CD4-positive, alpha-beta T cell treated with Interleukin-2 at 100 ng/mL for 4 hours (primary cell): ENCODE results near the gene FRG2B.
"Not testable (repeated sequence)": the region's sequence is repeated elsewhere in the genome, so short reads cannot be mapped to it uniquely, and the experiment has no call there.

Source experiments
- DNase-seq: peaks from one replicate; pipeline ENCODE4 v3.0.0-alpha.2; 2020; ENCODE audit warnings: low spot score

Gene FRG2B

GRCh38 chr10:133626695-133627094, at the start of gene FRG2B:
TSS of gene FRG2B (minus strand) at chr10:133626795. CDS start at chr10:133626742, 53 bp downstream.
- DNase-seq = not testable (repeated sequence)

DNA sequence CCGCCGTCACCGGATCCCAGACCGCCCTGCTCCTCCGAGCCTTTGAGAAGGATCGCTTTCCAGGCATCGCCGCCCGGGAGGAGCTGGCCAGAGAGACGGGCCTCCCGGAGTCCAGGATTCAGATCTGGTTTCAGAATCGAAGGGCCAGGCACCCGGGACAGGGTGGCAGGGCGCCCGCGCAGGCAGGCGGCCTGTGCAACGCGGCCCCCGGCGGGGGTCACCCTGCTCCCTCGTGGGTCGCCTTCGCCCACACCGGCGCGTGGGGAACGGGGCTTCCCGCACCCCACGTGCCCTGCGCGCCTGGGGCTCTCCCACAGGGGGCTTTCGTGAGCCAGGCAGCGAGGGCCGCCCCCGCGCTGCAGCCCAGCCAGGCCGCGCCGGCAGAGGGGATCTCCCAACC, 40.9 kb upstream of the FRG2B start:
- DNase-seq = not testable (repeated sequence)

GRCh38 chr10:133663544-133664160, 37.1 kb upstream of the FRG2B start:
- not testable (repeated sequence) for DNase-seq

DNA sequence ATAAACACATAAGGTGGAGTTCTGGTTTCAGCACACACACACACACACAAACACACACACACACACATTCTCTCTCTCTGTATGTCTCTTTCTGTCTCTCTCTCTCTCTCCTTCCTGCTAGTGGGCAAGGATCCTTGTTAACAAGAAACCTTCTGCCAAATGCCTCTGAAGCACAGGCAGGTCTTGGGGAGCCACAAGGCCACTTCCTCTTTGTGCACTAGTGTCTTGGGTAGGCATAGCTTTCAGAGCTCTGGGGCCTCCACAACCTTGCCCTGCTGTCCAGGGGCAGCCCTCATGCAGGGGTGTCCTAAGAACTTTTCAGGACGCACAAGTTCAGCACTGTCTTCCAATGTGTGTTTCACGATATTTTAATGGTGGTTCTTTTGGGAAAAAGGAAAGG, 34.5 kb upstream of the FRG2B start:
- not testable (repeated sequence) for DNase-seq

- not testable (repeated sequence) for DNase-seq
Observed at GRCh38 chr10:133660516-133660915, 33.9 kb upstream of the FRG2B start.

DNA sequence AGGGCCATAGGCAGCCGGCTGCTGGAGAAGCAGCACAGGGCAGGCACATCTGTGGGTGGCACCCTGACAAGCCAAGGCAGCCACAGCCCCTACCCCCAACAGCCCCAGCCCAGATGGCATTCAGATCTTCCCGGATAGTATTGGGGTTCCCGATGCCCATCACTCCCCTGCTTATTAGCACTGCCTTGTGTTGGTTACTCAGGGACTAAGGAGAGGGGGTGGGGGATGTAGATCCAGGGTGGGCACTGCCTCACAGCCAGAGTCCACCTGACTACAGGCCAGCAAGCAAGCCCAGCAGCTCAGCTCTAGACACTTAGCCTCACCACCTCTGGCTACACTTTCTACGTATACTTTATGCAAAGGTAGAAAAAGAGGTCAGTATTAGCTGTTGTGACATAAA, 30.7 kb upstream of the FRG2B start:
- not testable (repeated sequence) for DNase-seq

DNA sequence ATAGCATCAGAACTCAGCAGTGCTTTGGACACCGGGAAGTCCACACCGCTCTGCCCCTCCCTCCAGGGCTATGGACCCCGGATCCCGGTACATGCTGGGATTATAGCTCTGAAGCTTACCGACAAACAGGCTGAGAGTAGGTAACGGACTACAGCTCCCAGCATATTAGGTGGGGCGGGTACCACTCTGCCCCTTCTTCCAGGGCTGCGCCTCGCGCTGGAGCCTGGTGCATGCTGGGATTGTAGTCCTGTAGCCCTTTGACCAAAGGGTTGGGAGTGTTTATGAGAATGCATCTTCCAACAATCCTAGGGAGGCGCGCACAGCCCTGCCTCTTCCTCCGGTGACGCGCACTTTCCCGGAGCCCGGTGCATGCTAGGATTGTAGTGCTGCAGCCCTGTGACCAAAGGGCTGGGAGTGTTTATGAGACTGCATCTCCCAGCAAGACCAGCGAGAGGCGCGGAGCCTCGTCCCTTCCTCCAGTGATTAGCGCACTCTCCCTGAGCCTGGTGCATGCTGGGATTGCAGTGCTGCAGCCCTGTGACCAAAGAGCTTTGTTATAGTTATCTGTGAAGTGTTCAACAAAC, 22.4 kb upstream of the FRG2B start:
- DNase-seq = not testable (repeated sequence)

DNA sequence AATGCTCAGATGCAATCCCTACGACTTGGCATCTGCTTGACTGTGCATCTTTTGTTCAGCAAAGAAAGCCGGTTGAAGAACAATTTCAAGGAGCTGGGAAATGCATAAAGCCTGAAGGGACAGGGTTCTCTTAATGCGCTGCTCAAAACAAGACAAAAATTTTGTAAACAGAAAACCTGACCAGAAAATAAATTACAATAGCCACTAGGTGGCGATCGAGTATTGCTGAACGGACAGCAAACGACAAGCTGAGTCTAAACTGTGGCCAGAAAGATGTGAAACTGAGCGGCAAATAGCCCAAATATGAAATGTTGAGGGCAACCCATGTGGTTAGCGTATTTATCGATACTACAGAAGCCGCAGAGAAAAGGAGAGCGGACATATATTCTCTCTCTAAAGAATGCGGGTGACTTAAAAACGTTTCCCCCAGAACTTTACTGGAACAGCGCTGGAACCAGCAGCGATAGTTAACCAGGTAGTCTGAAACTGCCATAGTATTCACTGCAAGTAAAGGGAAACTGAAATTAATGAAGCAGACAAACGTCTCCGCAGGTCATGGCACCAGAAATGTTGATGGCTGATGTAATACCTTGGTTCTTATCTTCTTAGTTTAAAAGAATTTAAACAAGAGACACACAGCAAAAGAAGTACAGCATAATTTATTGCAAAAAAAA, 20.6 kb upstream of the FRG2B start:
- peak; percentile 8 for DNase-seq

GRCh38 chr10:133637846-133638235, 11.2 kb upstream of the FRG2B start:
- DNase-seq = not testable (repeated sequence)

DNA sequence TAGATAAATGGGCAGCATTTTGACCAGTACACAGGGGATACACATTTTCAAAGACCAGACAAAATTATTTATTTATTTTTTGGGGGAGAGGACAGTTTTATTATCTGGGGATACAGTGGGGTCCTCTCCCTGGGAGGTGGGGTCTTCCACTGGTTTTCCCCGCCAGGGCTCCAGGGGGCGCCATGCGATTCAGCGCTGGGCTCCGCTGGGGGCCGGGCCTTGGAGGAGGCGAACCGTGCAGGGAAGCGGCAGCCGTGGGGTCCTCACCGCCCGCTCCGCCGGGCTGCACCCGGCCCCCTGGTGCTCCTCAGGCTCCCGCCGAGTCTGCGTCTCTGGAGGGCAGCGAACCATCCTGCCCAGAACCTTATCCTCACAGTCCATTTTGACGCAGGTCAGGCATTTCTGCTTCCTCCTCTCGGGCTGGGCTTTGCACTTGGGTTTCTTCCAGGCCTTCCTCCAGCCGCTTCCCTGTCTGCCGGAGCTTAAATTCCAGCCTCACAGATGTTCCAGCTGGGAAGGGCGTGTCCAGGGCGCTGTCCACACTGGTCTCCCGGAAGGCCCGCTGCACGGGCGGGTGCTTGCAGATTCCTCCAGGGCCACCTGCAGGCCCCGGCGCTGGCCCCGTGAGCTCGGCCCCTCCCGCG, 10.7 kb upstream of the FRG2B start:
- not testable (repeated sequence) for DNase-seq

- not testable (repeated sequence) for DNase-seq
Observed at GRCh38 chr10:133630723-133631249, 4.2 kb upstream of the FRG2B start.

DNA sequence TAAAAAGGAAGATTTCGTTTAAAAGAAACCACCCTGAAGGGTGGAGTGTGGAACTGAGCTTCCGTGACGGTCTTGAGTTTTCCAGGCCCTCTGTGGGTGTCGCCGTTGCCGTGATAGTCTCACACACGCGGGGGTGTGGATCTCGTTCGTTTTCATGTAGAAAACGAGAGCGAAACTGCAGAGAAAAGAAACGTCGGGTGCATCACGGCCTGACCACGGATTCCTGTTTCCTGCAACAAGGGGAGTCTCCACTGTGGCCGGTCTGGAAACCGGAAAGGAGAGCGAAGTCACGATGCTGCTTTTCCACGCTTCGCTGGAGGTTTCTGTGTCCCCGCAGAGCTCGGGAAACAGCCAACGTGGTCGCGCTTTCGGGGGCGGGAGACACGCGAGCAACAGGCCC, 4.1 kb downstream of the FRG2B start:
- not testable (repeated sequence) for DNase-seq

DNA sequence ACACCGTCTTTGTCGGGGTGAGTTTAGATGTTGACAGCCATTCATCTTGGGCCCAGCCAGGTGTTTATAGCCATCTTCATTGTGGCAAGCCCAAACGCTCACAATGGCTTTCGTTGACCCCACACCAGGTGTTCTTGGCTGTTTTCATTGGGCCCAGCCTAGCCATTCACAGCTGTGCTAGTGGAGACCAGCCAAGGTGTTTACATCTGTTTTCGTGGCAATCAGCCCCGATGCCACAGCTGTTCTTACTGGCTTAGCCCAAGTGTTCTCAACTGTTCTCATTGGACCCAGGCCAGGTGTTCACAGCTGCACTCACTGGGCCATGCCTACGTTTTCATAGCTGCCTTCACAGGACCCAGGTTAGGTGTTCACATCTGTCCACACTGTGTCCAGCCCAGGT, 7.7 kb downstream of the FRG2B start:
- no peak for DNase-seq

DNA sequence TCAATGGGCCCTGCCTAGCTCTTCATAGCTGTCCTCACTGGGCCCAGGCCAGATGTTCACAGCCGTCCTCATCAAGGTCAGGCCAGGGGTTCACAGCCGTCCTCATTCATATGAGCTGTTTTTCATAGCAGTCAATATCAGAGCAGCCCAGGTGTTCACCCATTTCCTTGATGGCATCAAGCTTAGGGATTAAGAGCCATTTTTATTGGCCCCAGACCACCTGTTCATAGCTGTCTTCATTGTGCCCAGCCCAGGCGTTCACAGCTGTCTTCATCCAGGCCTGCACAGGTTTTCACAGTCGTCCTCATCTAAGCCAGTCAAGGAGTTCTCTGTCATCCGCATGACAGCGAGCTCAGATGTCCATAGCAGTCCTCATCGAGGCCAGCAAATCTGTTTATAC, 9.4 kb downstream of the FRG2B start:
- DNase-seq = no peak

- no peak for DNase-seq
Observed at GRCh38 chr10:133616371-133617130, 10.0 kb downstream of the FRG2B start.

DNA sequence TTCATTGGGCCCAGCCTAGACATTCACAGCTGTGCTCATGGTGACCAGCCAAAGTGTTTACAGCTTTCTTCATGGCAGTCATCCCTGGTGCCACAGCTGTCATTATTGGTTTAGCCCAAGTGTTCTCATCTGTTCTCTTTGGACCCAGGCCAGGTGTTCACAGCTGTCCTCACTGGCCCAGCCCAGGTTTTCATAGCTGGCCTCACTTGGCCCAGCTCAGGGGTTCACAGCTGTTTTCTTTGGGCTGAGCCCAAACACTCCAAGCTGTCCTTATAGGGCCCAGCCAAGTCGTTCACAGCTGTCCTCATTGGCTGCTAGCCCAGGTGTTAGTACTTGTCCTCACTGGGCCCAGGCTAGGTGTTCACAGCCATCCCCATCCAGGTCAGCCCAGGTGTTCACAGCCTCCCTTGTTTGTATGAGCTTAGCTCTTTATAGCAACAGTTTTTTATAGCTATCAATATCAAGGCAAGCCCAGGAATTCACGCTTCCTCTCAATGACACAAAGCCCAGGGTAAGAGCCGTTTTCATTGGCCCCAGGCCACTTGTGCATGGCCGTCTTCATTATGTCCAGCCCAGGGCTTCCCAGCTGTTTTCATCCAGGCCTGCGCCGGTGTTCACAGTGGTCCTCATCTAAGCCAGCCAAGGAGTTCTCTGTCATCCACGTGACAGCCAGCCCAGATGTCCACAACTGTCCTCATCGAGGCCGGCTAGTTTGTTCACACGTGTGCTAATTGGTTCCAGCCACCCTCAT, 11.6 kb downstream of the FRG2B start:
- no peak for DNase-seq

DNA sequence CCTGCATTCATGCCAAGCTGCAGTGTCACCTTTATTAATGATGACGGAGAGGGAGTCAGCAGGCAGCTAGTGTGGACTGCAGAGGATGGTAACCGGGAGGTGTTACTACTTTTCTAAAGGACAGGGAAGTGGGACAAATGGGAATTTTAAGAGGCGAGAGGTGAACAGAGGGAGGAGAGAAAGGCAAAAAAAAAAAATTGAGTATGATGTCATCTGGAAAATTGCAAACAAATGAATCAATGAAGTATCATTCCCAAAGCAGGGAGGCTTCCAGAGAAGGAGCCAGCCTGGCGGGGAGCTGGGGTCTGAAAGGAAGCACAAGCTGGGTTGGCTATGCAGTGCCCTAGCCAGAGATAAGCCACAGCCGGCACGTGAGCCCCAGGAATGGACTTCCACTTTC, 12.9 kb downstream of the FRG2B start:
- DNase-seq = no peak

DNA sequence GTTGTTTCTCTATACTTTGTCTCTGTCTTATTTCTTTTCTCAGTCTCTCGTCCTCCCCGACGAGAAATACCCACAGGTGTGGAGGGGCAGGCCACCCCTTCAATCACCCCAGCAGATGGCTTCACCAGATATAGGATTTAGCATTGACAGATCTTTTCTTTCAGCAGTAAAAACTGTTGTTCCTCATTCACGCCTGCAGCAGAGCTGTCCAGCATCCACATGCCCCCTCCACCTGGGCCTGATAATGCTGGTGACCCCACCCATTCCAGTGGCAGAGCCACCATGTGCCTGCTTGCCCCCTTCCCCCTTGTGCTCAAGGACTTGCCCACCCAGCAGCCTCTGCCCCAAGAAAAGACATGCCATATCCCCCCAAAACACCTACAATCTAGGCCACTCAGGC, 15.5 kb downstream of the FRG2B start:
- no peak for DNase-seq

DNA sequence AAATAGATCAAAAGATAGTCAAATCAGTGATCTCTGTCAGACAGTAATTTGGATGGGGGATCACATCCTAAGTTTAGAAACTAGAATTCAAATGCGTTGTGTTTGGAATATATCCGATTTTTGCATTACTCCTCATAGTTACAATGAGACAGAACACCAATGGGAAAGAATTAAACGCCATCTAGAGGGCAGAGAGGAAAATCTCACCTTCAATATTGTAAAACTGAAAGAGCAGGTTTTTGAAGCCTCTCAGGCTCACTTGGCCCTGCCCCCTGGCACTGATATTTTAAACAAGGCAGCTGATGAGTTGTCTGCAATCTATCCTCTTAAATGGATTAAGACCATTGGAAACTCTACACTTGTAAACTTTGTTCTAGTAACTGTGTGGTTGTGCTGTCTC, 17.7 kb downstream of the FRG2B start:
- DNase-seq = no peak

GRCh38 chr10:133603434-133603833, 23.2 kb downstream of the FRG2B start:
- not testable (repeated sequence) for DNase-seq

GRCh38 chr10:133600657-133601056, 25.9 kb downstream of the FRG2B start:
- no peak for DNase-seq
